GM18907 (cell line): ENCODE data around the gene SIX6.
"Not testable (repeated sequence)": the region's sequence is repeated elsewhere in the genome, so short reads cannot be mapped to it uniquely, and the experiment has no call there.

Experiments used
- ATAC-seq: cut with Tn5 transposase; IDR thresholded peaks from one replicate; pipeline ENCODE4 v1.9.1; 2021; ENCODE audit warnings: mild to moderate bottlenecking, moderate library complexity; ENCODE audit not compliant: unreplicated experiment

Gene SIX6

GRCh38 chr14:60508707-60509437 is at the start of gene SIX6:
SIX6 (plus strand) TSS chr14:60509146; CDS start chr14:60509399, 253 bp downstream.
- no peak for ATAC-seq

DNA sequence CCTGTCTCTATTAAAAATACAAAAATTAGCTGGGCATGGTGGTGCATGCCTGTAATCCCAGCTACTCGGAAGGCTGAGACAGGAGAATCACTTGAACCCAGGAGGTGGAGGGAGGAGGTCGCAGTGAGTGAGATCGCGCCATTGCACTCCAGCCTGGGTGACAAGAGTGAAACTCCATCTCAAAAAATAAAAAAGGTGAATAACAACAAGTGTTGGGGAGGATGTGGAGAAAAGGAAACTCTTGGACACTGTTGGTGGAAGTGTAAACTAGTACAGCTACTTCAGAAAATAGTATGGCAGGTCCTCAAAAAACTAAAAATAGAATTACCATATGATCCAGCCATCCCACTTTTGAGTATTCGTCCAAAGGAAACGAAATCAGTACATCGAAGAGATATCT is 28.7 kb upstream of the SIX6 start:
- not testable (repeated sequence) for ATAC-seq

GRCh38 chr14:60482743-60483142 is 26.2 kb upstream of the SIX6 start:
- ATAC-seq: no peak

- ATAC-seq: no peak
Observed at GRCh38 chr14:60485057-60485597, 23.8 kb upstream of the SIX6 start.

GRCh38 chr14:60485598-60486251 is 23.2 kb upstream of the SIX6 start, which contains the start of gene C14orf39:
C14orf39 (minus strand) TSS chr14:60486063; CDS start chr14:60485078, 985 bp downstream.
- no peak for ATAC-seq

- ATAC-seq: no peak
Observed at GRCh38 chr14:60487211-60487610, 21.7 kb upstream of the SIX6 start.

GRCh38 chr14:60488175-60488574 is 20.8 kb upstream of the SIX6 start:
- ATAC-seq: no peak

- no peak for ATAC-seq
Observed at GRCh38 chr14:60490270-60490669, 18.7 kb upstream of the SIX6 start.

- ATAC-seq: no peak
Observed at GRCh38 chr14:60495946-60496345, 13.0 kb upstream of the SIX6 start.

GRCh38 chr14:60502541-60502940 is 6.4 kb upstream of the SIX6 start:
- ATAC-seq: no peak

- no peak for ATAC-seq
Observed at GRCh38 chr14:60505448-60505847, 3.5 kb upstream of the SIX6 start.

GRCh38 chr14:60506010-60506409 is 2.9 kb upstream of the SIX6 start:
- ATAC-seq: no peak

DNA sequence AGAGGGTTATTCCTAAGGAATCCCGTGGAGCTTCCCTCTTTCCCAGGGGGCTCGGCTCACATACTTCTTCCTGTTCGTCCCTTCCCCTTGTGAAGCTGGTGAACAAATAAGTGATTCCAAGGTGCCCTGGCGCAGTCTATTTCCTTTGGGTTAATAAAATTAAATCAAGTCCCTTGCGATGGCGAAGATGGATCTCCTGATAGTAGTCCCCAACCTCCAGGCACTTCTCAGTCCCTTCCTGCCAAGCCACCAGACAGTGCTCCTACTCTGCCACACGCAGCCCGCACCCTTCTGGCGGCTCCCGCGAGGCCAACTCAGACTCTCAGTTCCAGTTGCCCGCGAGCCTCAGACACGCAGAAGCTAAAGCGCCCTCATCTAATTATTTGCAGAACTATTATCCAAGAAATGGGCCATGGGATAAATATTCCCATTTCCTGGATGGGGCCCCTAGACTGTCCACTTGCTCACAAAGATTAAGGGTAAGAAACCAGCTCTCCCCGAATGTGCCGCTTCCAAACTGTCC is 2.4 kb upstream of the SIX6 start:
- no peak for ATAC-seq

DNA sequence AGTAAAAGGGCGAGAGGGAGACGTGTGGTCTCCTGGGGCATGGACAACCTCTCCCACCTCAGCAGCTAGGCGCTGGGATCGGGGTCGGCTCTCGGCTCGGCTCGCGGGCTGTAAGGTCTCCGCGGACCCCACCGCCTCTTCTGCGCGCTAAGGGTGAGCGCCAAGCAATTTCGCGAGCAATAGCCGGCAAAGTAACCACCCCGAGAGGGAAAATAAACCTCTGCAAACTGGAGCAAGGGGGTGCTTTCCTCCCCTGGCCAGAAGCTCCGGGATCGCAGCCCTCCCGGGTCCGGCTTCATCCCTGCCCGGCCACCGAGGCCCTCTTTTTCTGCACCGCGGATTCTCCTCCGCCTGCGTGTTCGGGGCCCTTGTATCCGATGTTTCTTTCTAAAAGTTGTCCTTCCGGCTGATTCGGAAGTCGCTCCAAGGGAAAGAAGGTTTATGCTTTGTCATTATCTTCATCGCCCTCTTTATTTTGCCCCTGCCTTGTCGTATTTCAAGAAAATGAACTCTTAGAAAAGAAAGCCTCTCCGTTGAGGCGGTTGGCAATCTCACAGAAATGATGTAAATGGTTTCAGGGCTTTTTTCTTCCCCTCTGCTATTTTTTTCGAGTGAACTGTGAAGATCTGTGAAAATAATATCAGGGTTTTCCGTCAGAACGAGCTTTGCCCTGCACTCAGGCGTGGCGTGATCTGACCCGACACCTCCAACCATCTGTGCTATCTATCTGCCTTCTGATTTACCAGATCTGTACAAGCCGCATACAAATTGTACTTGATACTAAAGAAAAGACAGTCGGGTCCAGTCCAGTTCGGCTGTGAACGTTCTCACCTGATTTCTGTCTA is 1.7 kb upstream of the SIX6 start:
- ATAC-seq: no peak

DNA sequence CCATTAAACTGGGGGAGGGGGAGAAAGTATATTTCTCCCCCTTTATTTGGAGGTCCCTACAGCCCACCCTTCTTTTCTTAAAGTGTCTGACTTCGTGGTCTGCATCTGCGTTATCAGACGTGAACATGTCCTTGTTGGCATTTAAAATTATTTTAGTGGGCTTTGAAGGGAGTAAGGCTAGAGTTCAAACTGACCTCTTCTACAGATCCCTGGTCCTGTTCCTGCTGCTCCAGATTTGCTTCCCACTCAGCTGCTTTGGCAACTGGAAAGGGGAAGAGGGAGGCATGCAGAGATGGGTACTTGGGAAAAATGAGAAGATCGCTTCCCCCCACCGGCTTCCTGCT is 611 bp upstream of the SIX6 start:
- ATAC-seq: no peak

DNA sequence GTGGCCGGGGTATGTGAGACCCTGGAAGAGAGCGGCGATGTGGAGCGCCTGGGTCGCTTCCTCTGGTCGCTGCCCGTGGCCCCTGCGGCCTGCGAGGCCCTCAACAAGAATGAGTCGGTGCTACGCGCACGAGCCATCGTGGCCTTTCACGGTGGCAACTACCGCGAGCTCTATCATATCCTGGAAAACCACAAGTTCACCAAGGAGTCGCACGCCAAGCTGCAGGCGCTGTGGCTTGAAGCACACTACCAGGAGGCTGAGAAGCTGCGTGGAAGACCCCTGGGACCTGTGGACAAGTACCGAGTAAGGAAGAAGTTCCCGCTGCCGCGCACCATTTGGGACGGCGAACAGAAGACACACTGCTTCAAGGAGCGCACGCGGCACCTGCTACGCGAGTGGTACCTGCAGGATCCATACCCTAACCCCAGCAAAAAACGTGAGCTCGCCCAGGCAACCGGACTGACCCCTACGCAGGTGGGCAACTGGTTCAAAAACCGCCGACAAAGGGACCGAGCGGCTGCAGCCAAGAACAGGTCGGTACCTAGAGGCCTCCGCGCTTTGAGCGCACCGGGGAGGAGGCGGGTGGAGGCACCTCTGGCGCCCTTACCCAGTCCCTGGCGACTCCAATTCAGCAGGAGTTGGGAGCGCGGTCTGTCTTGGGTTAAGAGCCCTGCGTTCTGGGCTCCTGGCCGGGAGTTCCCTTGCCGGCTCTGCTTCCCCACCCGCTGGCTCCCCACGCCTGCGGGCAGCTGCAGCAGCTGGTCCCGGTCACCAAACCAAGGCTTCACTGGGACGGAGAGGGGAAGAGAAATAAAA is 700 bp downstream of the SIX6 start:
- ATAC-seq: no peak

- ATAC-seq: no peak
Observed at GRCh38 chr14:60510254-60510950, 1.5 kb downstream of the SIX6 start.

- no peak for ATAC-seq
Observed at GRCh38 chr14:60510951-60511599, 2.1 kb downstream of the SIX6 start.

DNA sequence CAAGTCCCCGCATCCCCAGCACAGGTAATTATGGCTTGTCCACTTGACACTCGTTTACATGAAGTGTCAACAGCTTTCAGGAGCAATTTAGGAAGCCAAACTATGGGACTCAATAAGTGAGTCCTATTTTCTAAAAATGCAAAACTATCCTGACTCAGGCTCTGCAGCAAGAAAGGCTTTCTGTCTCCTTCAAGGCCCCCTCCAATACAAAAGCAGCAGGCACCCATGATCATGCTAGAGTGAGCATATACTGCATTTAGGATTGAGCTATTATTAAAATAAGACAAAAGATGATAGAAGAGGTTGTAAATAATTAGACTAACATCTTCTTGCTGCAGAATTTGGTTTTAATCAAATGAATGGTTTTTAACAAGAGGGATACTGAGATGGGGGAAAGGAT is 3.2 kb downstream of the SIX6 start:
- ATAC-seq: no peak
